IMR-90 (cell line): ENCODE data around the gene ZNF580. TPM values are rescaled to one million over a fixed set of nuclear protein-coding genes. Genes with fewer than 3 reads are reported as not detected.

Experiments
- ATAC-seq: fragments of 200-7000 bp; cut with Tn5 transposase; 2 replicates; pipeline ENCODE4 v1.9.1; 2020; ENCODE audit warnings: low read depth, mild to moderate bottlenecking, moderate library complexity
- BruUV-seq: library from RNA; stranded (reverse); fragments of 400-500 nt; replicated peaks from 2 replicates; lab custom pipeline; 2021; lab: Mats Ljungman, UMichigan
- CTCF ChIA-PET: fragments of 300-600 bp; formaldehyde crosslinking; extraction: SDS; loops from one replicate; lab custom pipeline; 2021; ENCODE audit warnings: antibody characterized with exemption; lab: Yijun Ruan, JAX
- POLR2A ChIA-PET: fragments of 300-600 bp; sonication (Branson Sonifier 250); formaldehyde crosslinking; loops from one replicate; lab custom pipeline; 2022; ENCODE audit warnings: antibody characterized with exemption; ENCODE audit not compliant: unreplicated experiment; lab: Charles Lee
- DNase-seq: peaks from one replicate; pipeline ENCODE4 v3.0.0; 2013
- H2AFZ ChIP-seq: replicated peaks from 2 replicates; pipeline ENCODE3; 2013; ENCODE audit warnings: low read length, mild to moderate bottlenecking; ENCODE audit not compliant: poor library complexity
- H2AK5ac ChIP-seq: 2 replicates; pipeline ENCODE4 v1.6.1; 2013; ENCODE audit warnings: low read depth, low read length, inconsistent platforms
- H2AK9ac ChIP-seq: replicated peaks from 2 replicates; pipeline ENCODE3; 2013; ENCODE audit warnings: mild to moderate bottlenecking, low read depth, low read length, moderate library complexity; ENCODE audit not compliant: poor library complexity
- H2BK120ac ChIP-seq: 2 replicates; pipeline ENCODE4 v1.6.1; 2013; ENCODE audit warnings: low read depth, low read length, inconsistent platforms
- H2BK15ac ChIP-seq: 3 replicates; pipeline ENCODE4 v1.6.1; 2013; ENCODE audit warnings: low read depth, low read length, inconsistent platforms
- H2BK20ac ChIP-seq: 2 replicates; pipeline ENCODE4 v1.6.1; 2013; ENCODE audit warnings: low read depth, mild to moderate bottlenecking, inconsistent platforms, low read length, moderate library complexity
- H2BK5ac ChIP-seq: 2 replicates; pipeline ENCODE4 v1.6.1; 2013; ENCODE audit warnings: mild to moderate bottlenecking, low read depth, low read length, inconsistent platforms; ENCODE audit not compliant: poor library complexity, severe bottlenecking
- H3K14ac ChIP-seq: replicated peaks from 2 replicates; pipeline ENCODE4 v1.6.1; 2013; ENCODE audit warnings: low read depth, low read length, inconsistent platforms
- H3K18ac ChIP-seq: 2 replicates; pipeline ENCODE4 v1.6.1; 2013; ENCODE audit warnings: low read depth, low read length, control low read depth
- H3K23ac ChIP-seq: 2 replicates; pipeline ENCODE4 v1.6.1; 2013; ENCODE audit warnings: low read depth, low read length, inconsistent platforms
- H3K27ac ChIP-seq: 2 replicates; pipeline ENCODE4 v1.5.1; 2013; ENCODE audit warnings: mild to moderate bottlenecking, control low read depth, low read length; ENCODE audit not compliant: insufficient read depth
- H3K27me3 ChIP-seq: 2 replicates; pipeline ENCODE4 v1.6.1; 2013; ENCODE audit warnings: low read length; ENCODE audit not compliant: control insufficient read depth, insufficient read depth
- H3K36me3 ChIP-seq: 2 replicates; pipeline ENCODE4 v1.6.1; 2013; ENCODE audit warnings: low read length, mixed read lengths; ENCODE audit not compliant: control insufficient read depth, insufficient read depth
- H3K4ac ChIP-seq: 2 replicates; pipeline ENCODE4 v1.6.1; 2013; ENCODE audit warnings: low read depth, low read length, inconsistent platforms
- H3K4me1 ChIP-seq: 2 replicates; pipeline ENCODE4 v1.6.1; 2013; ENCODE audit warnings: low read length, mixed read lengths; ENCODE audit not compliant: control insufficient read depth, insufficient read depth
- H3K4me2 ChIP-seq: 2 replicates; pipeline ENCODE4 v1.6.1; 2013; ENCODE audit warnings: low read depth, mild to moderate bottlenecking, control low read depth, low read length, moderate library complexity
- H3K4me3 ChIP-seq: 2 replicates; pipeline ENCODE4 v1.5.1; 2013; ENCODE audit warnings: low read depth, mild to moderate bottlenecking, control low read depth, low read length, moderate library complexity; ENCODE audit not compliant: insufficient read depth
- H3K56ac ChIP-seq: 2 replicates; pipeline ENCODE4 v1.6.1; 2013; ENCODE audit warnings: low read length, inconsistent platforms; ENCODE audit not compliant: insufficient read depth; ENCODE audit errors: extremely low read depth
- H3K79me1 ChIP-seq, 2 experiments: 2 replicates each; pipeline ENCODE4 v1.6.1; 2013; ENCODE audit warnings: low read length in 2 of 2, inconsistent platforms in 1 of 2, low read depth in 1 of 2
- H3K9ac ChIP-seq: 2 replicates; pipeline ENCODE4 v1.6.1; 2013; ENCODE audit warnings: low read depth, low read length, control low read depth
- H3K9me1 ChIP-seq: 2 replicates; pipeline ENCODE4 v1.6.1; 2013; ENCODE audit warnings: low read length, inconsistent platforms; ENCODE audit not compliant: insufficient read depth
- H3K9me3 ChIP-seq: 2 replicates; pipeline ENCODE4 v1.6.1; 2013; ENCODE audit warnings: low read length; ENCODE audit not compliant: control insufficient read depth, insufficient read depth
- H4K20me1 ChIP-seq: 2 replicates; pipeline ENCODE4 v1.6.1; 2013; ENCODE audit warnings: low read length, inconsistent platforms; ENCODE audit not compliant: insufficient read depth
- H4K5ac ChIP-seq: 2 replicates; pipeline ENCODE4 v1.6.1; 2013; ENCODE audit warnings: mild to moderate bottlenecking, low read depth, low read length, control low read depth
- H4K8ac ChIP-seq, 2 experiments: 2 replicates each; pipeline ENCODE4 v1.6.1; 2013; ENCODE audit warnings: low read depth in 2 of 2, low read length in 2 of 2, control low read depth in 1 of 2, inconsistent platforms in 1 of 2
- H4K91ac ChIP-seq: 2 replicates; pipeline ENCODE4 v1.6.1; 2013; ENCODE audit warnings: low read depth, low read length, inconsistent platforms; ENCODE audit not compliant: insufficient read depth
- BHLHE40 ChIP-seq: fragments of 150-350 bp; IDR thresholded peaks from 2 replicates; pipeline ENCODE4 v1.6.1; 2016; ENCODE audit warnings: mild to moderate bottlenecking, low read depth, low read length
- CEBPB ChIP-seq: IDR thresholded peaks from 2 replicates; pipeline ENCODE4 v1.6.1; 2012; ENCODE audit warnings: low read depth, low read length, improper control_type of control experiment
- FOS ChIP-seq: fragments of 150-350 bp; IDR thresholded peaks from 2 replicates; pipeline ENCODE4 v1.6.1; 2016; ENCODE audit warnings: low read depth, low read length
- MAZ ChIP-seq: IDR thresholded peaks from 2 replicates; pipeline ENCODE4 v1.6.1; 2012; ENCODE audit warnings: low read depth, mild to moderate bottlenecking, low read length, improper control_type of control experiment, moderate library complexity, borderline replicate concordance
- MXI1 ChIP-seq: IDR thresholded peaks from 2 replicates; pipeline ENCODE4 v1.6.1; 2012; ENCODE audit warnings: low read depth, mild to moderate bottlenecking, low read length, moderate library complexity, borderline replicate concordance
- NFE2L2 ChIP-seq: fragments of 150-350 bp; IDR thresholded peaks from 2 replicates; pipeline ENCODE4 v1.6.1; 2016; ENCODE audit warnings: low read depth, mild to moderate bottlenecking, low read length
- POLR2A ChIP-seq: IDR thresholded peaks from 2 replicates; pipeline ENCODE4 v1.6.1; 2012; ENCODE audit warnings: mild to moderate bottlenecking, low read depth, low read length
- RAD21 ChIP-seq: IDR thresholded peaks from 2 replicates; pipeline ENCODE4 v1.6.1; 2012; ENCODE audit warnings: low read length, improper control_type of control experiment
- RCOR1 ChIP-seq: IDR thresholded peaks from 2 replicates; pipeline ENCODE4 v1.6.1; 2012; ENCODE audit warnings: mild to moderate bottlenecking, low read length, improper control_type of control experiment; ENCODE audit not compliant: insufficient replicate concordance
- RFX5 ChIP-seq: IDR thresholded peaks from 2 replicates; pipeline ENCODE4 v1.8.0; 2012; ENCODE audit warnings: low read depth, mild to moderate bottlenecking, low read length, moderate library complexity
- whole genome bisulfite sequencing, 2 experiments: methylation state at CpG; one replicate each; pipeline versions ENCODE4 v1.1.5 to v1.1.7; 2013; ENCODE audit warnings: missing lambda C conversion rate in 2 of 2; ENCODE audit not compliant: insufficient read length in 1 of 2; ENCODE audit errors: extremely low coverage in 2 of 2; 5-methylcytosine and 5-hydroxymethylcytosine counted together
- dilution Hi-C: fragments of 300-500 bp; cut with HindIII; formaldehyde crosslinking; loops from one replicate; pipeline ENCODE4 v1.14.3; 2018; ENCODE audit warnings: low sequenced_read_pairs; ENCODE audit not compliant: unreplicated experiment
- in situ Hi-C: fragments of 300-500 bp; cut with MboI; formaldehyde crosslinking; loops from 3 replicates; pipeline ENCODE4 v1.14.3; 2019; ENCODE audit warnings: low sequenced_read_pairs, inconsistent platforms, mixed read lengths
- intact Hi-C: fragments of 100-400 bp; cut with micrococcal nuclease; formaldehyde crosslinking; loops from 2 replicates; pipeline ENCODE4 v1.10.0; 2022
- polyA plus RNA-seq, 3 experiments: library from polyadenylated mRNA; depleted of rRNA; stranded (reverse); fragments of >200 nt; gene quantifications; 2 replicates each; pipeline ENCODE4 v1.2.3, GENCODE V29; 2012; ENCODE audit warnings: low replicate concordance in 1 of 3
- total RNA-seq: library from RNA; depleted of rRNA; stranded (reverse); fragments of >200 nt; gene quantifications from 2 replicates; pipeline ENCODE4 v1.2.3, GENCODE V29; 2012
- TF ChIP-seq, protein P1 (sequence below): conservative IDR thresholded peaks from 2 replicates; pipeline ENCODE4 v1.5.1; 2012; ENCODE audit warnings: mild to moderate bottlenecking, low read depth, low read length, improper control_type of control experiment
- TF ChIP-seq, protein P2 (sequence below): fragments of 150-350 bp; IDR thresholded peaks from 2 replicates; pipeline ENCODE4 v1.6.1; 2016; ENCODE audit warnings: low read depth, mild to moderate bottlenecking, low read length, moderate library complexity, borderline replicate concordance

The ZNF580 gene
- total and polyA plus RNA-seq, 2 of the 4 experiments (the other 2 are of a cell fraction): 1.4 to 36.9 TPM

DNA sequence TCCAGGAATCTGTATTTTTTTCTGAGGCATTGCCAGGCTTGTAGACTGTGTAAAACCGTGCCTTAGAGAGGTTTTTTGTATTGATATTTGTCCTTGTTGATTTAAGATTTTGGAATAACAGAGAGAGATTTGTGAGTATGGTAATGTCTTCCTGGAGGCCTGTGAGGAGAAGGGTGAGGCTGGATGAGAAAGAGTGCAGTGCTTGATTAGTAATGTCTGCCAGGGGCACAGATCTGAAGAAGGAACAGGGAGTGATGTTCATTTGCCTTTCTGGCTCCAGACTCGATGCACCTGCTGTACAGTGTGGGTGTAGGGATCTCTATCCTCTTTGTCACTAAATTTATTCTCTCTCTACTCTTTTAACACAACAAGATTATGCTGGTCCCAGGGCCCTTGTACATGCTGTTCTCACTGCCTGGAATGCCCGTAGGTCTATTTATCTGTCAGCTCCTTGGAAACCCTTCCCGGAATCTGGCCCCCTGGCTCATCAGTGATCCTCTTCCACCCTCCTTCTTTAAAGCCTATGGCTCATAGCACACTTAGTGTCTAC lies 45.7 kb upstream of the ZNF580 start:
- BruUV-seq: no TSS peak
- ATAC-seq (no peak), DNase-seq (no peak)
- Histone ChIP-seq H2BK120ac (no peak overlapping the region), H3K56ac (no peak overlapping the region), H3K36me3 (peaks cover 42% of the 10 kb centered on the region), H4K8ac (no peak overlapping the region), H3K79me1 (peaks cover 7 to 19% of the 10 kb centered on the region in 2 experiments), H2AK9ac (no peak overlapping the region), H2BK15ac (no peak overlapping the region), H3K27me3 (no peaks in the 10 kb centered on the region), H3K4me3 (no peak overlapping the region), H3K14ac (no peak overlapping the region), H3K27ac (no peak overlapping the region), H3K18ac (no peak overlapping the region), H4K5ac (no peak overlapping the region), H3K23ac (no peak overlapping the region), H3K9ac (no peak overlapping the region), H3K9me3 (no peaks in the 10 kb centered on the region), H2BK5ac (no peak overlapping the region), H4K20me1 (no peaks in the 10 kb centered on the region), H4K91ac (no peak overlapping the region), H3K4ac (no peak overlapping the region), H3K9me1 (peaks cover 5% of the 10 kb centered on the region; the same call in 1 of the 2 replicates), H2AFZ (no peak overlapping the region), H3K4me2 (no peak overlapping the region), H2BK20ac (no peak overlapping the region), H3K4me1 (no peaks in the 10 kb centered on the region), H2AK5ac (no peak overlapping the region)
- in situ Hi-C loops (no loop called here), dilution Hi-C loops (no loop called here), intact Hi-C loops (no loop called here)
- TF ChIP-seq, protein P1, sequence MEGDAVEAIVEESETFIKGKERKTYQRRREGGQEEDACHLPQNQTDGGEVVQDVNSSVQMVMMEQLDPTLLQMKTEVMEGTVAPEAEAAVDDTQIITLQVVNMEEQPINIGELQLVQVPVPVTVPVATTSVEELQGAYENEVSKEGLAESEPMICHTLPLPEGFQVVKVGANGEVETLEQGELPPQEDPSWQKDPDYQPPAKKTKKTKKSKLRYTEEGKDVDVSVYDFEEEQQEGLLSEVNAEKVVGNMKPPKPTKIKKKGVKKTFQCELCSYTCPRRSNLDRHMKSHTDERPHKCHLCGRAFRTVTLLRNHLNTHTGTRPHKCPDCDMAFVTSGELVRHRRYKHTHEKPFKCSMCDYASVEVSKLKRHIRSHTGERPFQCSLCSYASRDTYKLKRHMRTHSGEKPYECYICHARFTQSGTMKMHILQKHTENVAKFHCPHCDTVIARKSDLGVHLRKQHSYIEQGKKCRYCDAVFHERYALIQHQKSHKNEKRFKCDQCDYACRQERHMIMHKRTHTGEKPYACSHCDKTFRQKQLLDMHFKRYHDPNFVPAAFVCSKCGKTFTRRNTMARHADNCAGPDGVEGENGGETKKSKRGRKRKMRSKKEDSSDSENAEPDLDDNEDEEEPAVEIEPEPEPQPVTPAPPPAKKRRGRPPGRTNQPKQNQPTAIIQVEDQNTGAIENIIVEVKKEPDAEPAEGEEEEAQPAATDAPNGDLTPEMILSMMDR: no peak
- no peak for TF ChIP-seq RCOR1
- no peak for TF ChIP-seq RFX5
- TF ChIP-seq NFE2L2: no peak
- TF ChIP-seq POLR2A: no peak
- no peak for TF ChIP-seq CEBPB
- TF ChIP-seq MAZ: no peak
- no peak for TF ChIP-seq MXI1
- TF ChIP-seq BHLHE40: no peak
- no peak for TF ChIP-seq RAD21
- no peak for TF ChIP-seq FOS
- TF ChIP-seq, protein P2, sequence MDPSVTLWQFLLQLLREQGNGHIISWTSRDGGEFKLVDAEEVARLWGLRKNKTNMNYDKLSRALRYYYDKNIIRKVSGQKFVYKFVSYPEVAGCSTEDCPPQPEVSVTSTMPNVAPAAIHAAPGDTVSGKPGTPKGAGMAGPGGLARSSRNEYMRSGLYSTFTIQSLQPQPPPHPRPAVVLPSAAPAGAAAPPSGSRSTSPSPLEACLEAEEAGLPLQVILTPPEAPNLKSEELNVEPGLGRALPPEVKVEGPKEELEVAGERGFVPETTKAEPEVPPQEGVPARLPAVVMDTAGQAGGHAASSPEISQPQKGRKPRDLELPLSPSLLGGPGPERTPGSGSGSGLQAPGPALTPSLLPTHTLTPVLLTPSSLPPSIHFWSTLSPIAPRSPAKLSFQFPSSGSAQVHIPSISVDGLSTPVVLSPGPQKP: no peak
- WGBS, 2 experiments: 100% methylated on average over 3 of the region's 4 CpGs; no CpG with 5 or more reads in 1 of the 2 experiments
- ChIA-PET POLR2A (interaction anchor here (0.6 kb wide), 1 partner anchor 59 kb away, joined by 3 read pairs; no protein-coding TSS in a partner anchor), CTCF (no interaction called here)
